Erythroblast (primary cell): ENCODE measurements around the gene ZFYVE28.

Source experiments
- GATA1 ChIP-seq: IDR thresholded peaks from 2 replicates; pipeline ENCODE4 v1.6.1; 2011; ENCODE audit warnings: low read depth, mild to moderate bottlenecking, control low read depth, low read length, moderate library complexity
- POLR2A ChIP-seq: IDR thresholded peaks from 2 replicates; pipeline ENCODE4 v1.6.1; 2011; ENCODE audit warnings: mild to moderate bottlenecking, low read length

- TF ChIP-seq POLR2A, result no peak
- no peak for TF ChIP-seq GATA1
These were observed 135.2 kb downstream of the ZFYVE28 start for GRCh38 chr4:2283199-2283711.
